ENCODE data around the gene BRMS1L. TPM values are rescaled to one million over a fixed set of nuclear protein-coding genes. Genes with fewer than 3 reads are reported as not detected.
A peak's percentile ranks its signal among the peaks of the same experiment; 100 is the strongest.

Gene BRMS1L
- total and polyA plus RNA-seq, 9 donors, result 4.0 to 13.3 (median 9.8) TPM

DNA sequence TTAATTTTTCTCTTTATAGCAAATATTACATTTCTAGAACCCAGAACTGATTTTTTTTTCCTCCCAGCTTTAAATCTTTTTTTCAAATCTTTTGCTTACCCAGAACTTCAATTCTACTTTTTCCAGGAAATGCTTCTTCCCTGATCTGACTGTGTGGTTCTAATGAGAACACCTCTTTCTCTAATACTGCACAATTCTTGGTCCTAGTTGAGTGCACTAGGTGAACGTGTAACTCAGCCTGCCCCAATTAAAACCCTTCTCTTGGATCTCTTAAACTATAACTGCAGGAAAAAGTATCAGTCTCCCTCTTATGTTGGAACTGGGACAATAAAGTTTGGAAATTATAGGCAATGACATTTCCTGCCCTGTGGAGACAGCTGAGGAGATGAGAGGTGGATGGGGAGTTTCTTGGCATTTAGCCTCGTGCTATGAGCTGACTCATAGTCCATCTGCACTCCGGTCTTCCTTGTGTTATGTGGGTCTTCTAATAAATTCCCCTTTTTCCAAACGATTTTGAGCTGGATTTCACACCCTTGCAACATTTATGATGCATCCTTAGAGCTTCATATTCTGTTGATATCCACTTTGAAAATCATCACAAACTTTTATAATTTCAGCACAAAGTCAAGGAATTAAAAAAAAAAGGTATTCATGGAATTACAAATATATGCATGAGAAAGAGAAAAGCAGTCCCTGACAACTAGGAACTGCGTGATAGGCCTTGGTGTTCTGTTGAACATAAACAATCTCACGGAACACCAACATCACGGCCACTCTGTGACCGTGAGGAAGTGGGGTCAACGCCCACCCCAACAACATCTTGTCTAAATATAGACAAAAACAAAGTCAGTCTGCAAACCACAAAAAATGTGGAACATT lies 52.4 kb downstream of the BRMS1L start:
- no peak for TF ChIP-seq POLR2A (IDR thresholded peaks at IDR 0.05)
- no peak for TF ChIP-seq EP300 (IDR thresholded peaks at IDR 0.05)
- TF ChIP-seq, protein P1, sequence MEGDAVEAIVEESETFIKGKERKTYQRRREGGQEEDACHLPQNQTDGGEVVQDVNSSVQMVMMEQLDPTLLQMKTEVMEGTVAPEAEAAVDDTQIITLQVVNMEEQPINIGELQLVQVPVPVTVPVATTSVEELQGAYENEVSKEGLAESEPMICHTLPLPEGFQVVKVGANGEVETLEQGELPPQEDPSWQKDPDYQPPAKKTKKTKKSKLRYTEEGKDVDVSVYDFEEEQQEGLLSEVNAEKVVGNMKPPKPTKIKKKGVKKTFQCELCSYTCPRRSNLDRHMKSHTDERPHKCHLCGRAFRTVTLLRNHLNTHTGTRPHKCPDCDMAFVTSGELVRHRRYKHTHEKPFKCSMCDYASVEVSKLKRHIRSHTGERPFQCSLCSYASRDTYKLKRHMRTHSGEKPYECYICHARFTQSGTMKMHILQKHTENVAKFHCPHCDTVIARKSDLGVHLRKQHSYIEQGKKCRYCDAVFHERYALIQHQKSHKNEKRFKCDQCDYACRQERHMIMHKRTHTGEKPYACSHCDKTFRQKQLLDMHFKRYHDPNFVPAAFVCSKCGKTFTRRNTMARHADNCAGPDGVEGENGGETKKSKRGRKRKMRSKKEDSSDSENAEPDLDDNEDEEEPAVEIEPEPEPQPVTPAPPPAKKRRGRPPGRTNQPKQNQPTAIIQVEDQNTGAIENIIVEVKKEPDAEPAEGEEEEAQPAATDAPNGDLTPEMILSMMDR (IDR thresholded peaks at IDR 0.05), result no peak
- H3K4me1 ChIP-seq (ENCODE audit: insufficient read depth), result peaks cover 3% of the 10 kb centered on the region
- no peaks in the 10 kb centered on the region for H3K27me3 ChIP-seq
- peak overlapping the region in 1 of 2 donors; percentile 8 for H3K27ac ChIP-seq
- no peaks in the 10 kb centered on the region for H3K36me3 ChIP-seq
- DNase-seq, result peak in 3 of 5 donors; percentile 26 to 42 (median 31)
- H3K9me3 ChIP-seq, result no peaks in the 10 kb centered on the region
- intact Hi-C loops (cut with DNase I), result no loop called here
- WGBS, 3 donors, result 2 to 6% (median 3%) methylated on average over 9 of the region's 9 CpGs
- H3K4me3 ChIP-seq, result no peak overlapping the region

DNA sequence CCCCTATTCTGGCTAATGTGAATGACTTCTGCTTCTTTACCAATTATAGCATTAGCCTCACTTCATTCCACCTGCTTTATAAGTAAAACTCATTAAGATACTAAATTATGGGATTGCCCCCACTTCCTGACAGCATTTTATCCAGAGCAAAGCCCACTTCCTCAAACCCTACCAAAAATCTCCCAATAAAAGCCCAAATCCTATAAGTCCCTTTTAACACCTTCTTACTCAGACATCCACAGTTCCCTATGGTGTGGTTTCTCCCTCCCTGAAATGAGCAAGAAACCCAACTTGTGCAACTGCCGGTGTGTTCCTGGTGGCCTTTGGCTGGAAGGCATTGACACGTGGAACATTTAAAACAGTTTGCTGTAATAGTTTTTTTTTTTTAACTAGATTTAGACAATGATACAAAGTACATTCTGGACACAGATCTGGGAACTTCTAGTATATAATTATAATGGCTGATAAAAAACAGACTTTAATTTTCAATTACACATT lies 53.1 kb downstream of the BRMS1L start:
- 14 to 17% (median 16%) methylated on average over 2 of the region's 2 CpGs for WGBS, 3 donors
- no peak for TF ChIP-seq EP300 (IDR thresholded peaks at IDR 0.05)
- TF ChIP-seq, protein P1 (IDR thresholded peaks at IDR 0.05), result no peak
- no peak for TF ChIP-seq POLR2A (IDR thresholded peaks at IDR 0.05)
- Histone ChIP-seq H3K4me1 (ENCODE audit: insufficient read depth) (peaks cover 3% of the 10 kb centered on the region), H3K36me3 (no peaks in the 10 kb centered on the region), H3K4me3 (no peak overlapping the region), H3K9me3 (no peaks in the 10 kb centered on the region), H3K27me3 (no peaks in the 10 kb centered on the region), H3K27ac (peak overlapping the region in 1 of 2 donors; percentile 8)
- intact Hi-C loops (cut with DNase I), result no loop called here
- no peak for DNase-seq

DNA sequence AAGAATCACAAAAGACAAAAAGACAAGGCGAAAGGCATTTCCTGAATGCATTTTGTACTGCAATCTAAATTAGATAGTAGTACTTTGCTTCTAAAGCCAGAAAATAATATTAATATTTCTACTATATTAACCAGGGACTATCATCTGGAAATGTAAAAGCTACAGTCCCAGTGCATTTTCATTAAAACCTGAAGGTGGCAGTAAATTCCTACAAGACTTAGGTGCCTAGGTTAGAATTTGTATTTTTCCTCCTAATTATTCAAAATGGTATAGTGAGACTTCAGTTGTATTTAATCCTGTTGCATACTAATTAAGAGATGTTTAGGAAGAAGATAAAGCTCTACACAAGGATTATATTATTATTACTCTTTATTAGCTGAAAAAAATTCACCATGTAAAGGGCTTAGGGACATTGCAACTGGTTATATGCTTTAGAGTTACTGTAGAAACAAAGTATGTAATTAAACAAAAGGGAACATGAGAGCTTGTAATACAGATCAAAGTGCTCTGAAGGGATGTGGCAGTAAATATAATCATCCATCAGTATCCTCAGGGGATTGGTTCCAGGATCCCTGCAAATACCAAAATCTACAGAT lies 53.6 kb downstream of the BRMS1L start:
- intact Hi-C loops (cut with DNase I), result no loop called here
- Histone ChIP-seq H3K4me1 (ENCODE audit: insufficient read depth) (peaks cover 3% of the 10 kb centered on the region), H3K27me3 (no peaks in the 10 kb centered on the region), H3K9me3 (no peaks in the 10 kb centered on the region), H3K36me3 (no peaks in the 10 kb centered on the region), H3K27ac (no peak overlapping the region), H3K4me3 (no peak overlapping the region)
- TF ChIP-seq POLR2A (IDR thresholded peaks at IDR 0.05) (no peak), EP300 (IDR thresholded peaks at IDR 0.05) (no peak)
- TF ChIP-seq, protein P1 (IDR thresholded peaks at IDR 0.05), result no peak
- no peak for DNase-seq
- WGBS, 3 donors, result 43 to 63% (median 49%) methylated on average over 1 of the region's 1 CpG

DNA sequence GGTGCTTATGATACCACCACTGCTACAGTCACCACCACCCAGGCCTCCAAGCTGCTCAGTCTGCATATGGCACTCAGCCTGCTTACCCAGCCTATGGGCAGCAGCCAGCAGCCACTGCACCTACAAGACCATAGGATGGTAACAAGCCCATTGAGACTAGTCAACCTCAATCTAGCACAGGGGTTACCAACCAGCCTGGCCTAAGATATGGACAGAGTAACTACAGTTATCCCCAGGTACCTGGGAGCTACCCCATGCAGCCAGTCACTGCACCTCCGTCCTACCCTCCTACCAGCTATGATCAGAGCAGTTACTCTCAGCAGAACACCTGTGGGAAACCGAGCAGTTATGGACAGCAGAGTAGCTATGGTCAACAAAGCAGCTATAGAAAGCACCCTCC lies 55.1 kb downstream of the BRMS1L start:
- TF ChIP-seq, protein P1 (IDR thresholded peaks at IDR 0.05), result no peak
- TF ChIP-seq POLR2A (IDR thresholded peaks at IDR 0.05) (no peak), EP300 (IDR thresholded peaks at IDR 0.05) (no peak)
- no peak for DNase-seq
- WGBS, 3 donors, result 91 to 94% (median 92%) methylated on average over 2 of the region's 2 CpGs
- intact Hi-C loops (cut with DNase I), result no loop called here
- H3K36me3 ChIP-seq, result no peaks in the 10 kb centered on the region
- peaks cover 3% of the 10 kb centered on the region for H3K4me1 ChIP-seq (ENCODE audit: insufficient read depth)
- no peaks in the 10 kb centered on the region for H3K27me3 ChIP-seq
- H3K27ac ChIP-seq, result no peak overlapping the region
- no peaks in the 10 kb centered on the region for H3K9me3 ChIP-seq
- H3K4me3 ChIP-seq, result no peak overlapping the region
